GM15510 (cell line): ENCODE data around the gene SIN3A.

Experiments used
- POLR2A ChIP-seq: IDR thresholded peaks from 3 replicates; pipeline ENCODE4 v1.6.1; 2011; ENCODE audit warnings: borderline replicate concordance; ENCODE audit not compliant: insufficient read length; ENCODE audit errors: extremely low read depth

SIN3A gene

GRCh38 chr15:75451674-75452363, at the start of gene SIN3A:
SIN3A (minus strand) TSS chr15:75451690; CDS start chr15:75430375, 21,315 bp downstream.
- no peak for TF ChIP-seq POLR2A

GRCh38 chr15:75493732-75494131, 42.2 kb upstream of the SIN3A start:
- no peak for TF ChIP-seq POLR2A

GRCh38 chr15:75483961-75484360, 32.5 kb upstream of the SIN3A start:
- TF ChIP-seq POLR2A: no peak

- TF ChIP-seq POLR2A: no peak
These were observed 31.6 kb upstream of the SIN3A start for GRCh38 chr15:75483106-75483505.

- TF ChIP-seq POLR2A: no peak
These were observed 28.2 kb upstream of the SIN3A start for GRCh38 chr15:75479670-75480069.

- TF ChIP-seq POLR2A: no peak
These were observed 17.6 kb upstream of the SIN3A start for GRCh38 chr15:75468913-75469598.

GRCh38 chr15:75460646-75461045, 9.2 kb upstream of the SIN3A start:
- no peak for TF ChIP-seq POLR2A

GRCh38 chr15:75459581-75459980, 8.1 kb upstream of the SIN3A start:
- no peak for TF ChIP-seq POLR2A

GRCh38 chr15:75456710-75457109, 5.2 kb upstream of the SIN3A start:
- TF ChIP-seq POLR2A: no peak

GRCh38 chr15:75455982-75456531, 4.6 kb upstream of the SIN3A start:
- no peak for TF ChIP-seq POLR2A

GRCh38 chr15:75455424-75455981, 4.0 kb upstream of the SIN3A start:
- no peak for TF ChIP-seq POLR2A

GRCh38 chr15:75454471-75455378, 3.2 kb upstream of the SIN3A start:
- TF ChIP-seq POLR2A: no peak

- TF ChIP-seq POLR2A: peak; percentile 62
These were observed 2.4 kb upstream of the SIN3A start for GRCh38 chr15:75453703-75454470.

- TF ChIP-seq POLR2A: no peak
These were observed 1.6 kb upstream of the SIN3A start for GRCh38 chr15:75452865-75453702.

GRCh38 chr15:75452364-75452864, 924 bp upstream of the SIN3A start:
- TF ChIP-seq POLR2A: peak; percentile 38
